Colonic mucosa (tissue), 4 donors: ENCODE results near the gene NTNG1. TPM values are rescaled to one million over a fixed set of nuclear protein-coding genes. Genes with fewer than 3 reads are reported as not detected.

Experiments used
- DNase-seq: peaks from one replicate; pipeline ENCODE4 v3.0.0-alpha.2; 2020
- H3K27ac ChIP-seq: fragments of 200-600 bp; one replicate; pipeline ENCODE4 v1.8.0; 2021
- H3K27me3 ChIP-seq: fragments of 200-600 bp; one replicate; pipeline ENCODE4 v1.8.0; 2021
- H3K36me3 ChIP-seq: fragments of 200-600 bp; one replicate; pipeline ENCODE4 v1.8.0; 2021
- H3K4me1 ChIP-seq: fragments of 200-600 bp; one replicate; pipeline ENCODE4 v1.8.0; 2021; ENCODE audit warnings: mild to moderate bottlenecking
- H3K4me3 ChIP-seq: fragments of 200-600 bp; one replicate; pipeline ENCODE4 v1.8.0; 2021
- H3K9ac ChIP-seq, 2 donors: one replicate each; pipeline ENCODE4 v1.7.0; 2013; ENCODE audit warnings: control low read depth in 2 of 2, low read depth in 2 of 2, low read length in 2 of 2
- H3K9me3 ChIP-seq: fragments of 200-600 bp; one replicate; pipeline ENCODE4 v1.8.0; 2021
- CTCF ChIP-seq: fragments of 200-600 bp; IDR thresholded peaks from one replicate; pipeline ENCODE4 v1.8.0; 2022; ENCODE audit warnings: antibody characterized with exemption, mild to moderate bottlenecking
- intact Hi-C: fragments of 100-400 bp; cut with DNase I; formaldehyde crosslinking; loops from one replicate; pipeline ENCODE4 v1.14.1; 2022
- total RNA-seq, 2 donors: library from RNA; stranded (reverse); fragmentation: NEBNext Ultra II Directional in 1 of 2; extraction: Animal tissue kit (Norgen Biotek cat#: 25700) in 1 of 2; gene quantifications; one replicate each; pipeline ENCODE4 v1.2.1, GENCODE V29; 2021
- donor health status: healthy.
- donor health status: DM: no; HTN: no; CAD: no.
- donor health status: DM: no; HTN: no; CAD: no.

The NTNG1 gene
- total RNA-seq, 2 donors from 2014 or later = 0.30 to 0.88 TPM

DNA sequence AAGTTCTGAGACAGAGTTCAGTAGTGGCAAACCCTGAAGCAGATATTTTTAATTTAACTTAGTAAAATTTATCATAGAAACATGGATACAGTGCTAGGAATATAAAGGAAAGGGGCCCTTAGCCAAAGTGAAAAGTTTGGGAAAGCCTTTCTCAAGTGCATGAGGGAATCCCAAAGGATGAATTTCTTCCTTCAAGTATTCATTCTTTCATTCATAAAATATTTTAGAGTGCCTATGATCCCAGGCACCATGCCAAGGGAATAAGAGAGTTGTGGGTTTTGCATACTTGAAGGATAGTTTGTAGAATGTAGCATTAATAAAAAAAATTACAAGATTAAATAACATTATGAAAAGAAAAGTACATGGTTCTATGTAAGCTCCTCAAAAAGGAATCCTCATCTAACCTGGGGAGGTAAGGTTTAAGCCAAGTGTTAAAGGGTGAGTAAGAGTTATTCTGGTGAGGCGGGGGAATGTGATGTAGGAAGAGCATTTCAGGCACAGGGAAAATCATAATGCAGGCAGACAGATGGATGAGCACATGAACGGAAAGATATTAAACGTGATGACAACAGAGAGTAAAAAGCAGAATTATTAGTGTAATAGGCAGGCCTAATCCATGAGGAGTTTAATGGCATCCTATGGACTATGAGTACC, 40.4 kb upstream of the NTNG1 start:
- Histone ChIP-seq H3K4me1 (no peaks in the 10 kb centered on the region), H3K27me3 (no peaks in the 10 kb centered on the region), H3K4me3 (no peak overlapping the region), H3K27ac (no peak overlapping the region), H3K9ac (no peak overlapping the region), H3K9me3 (no peaks in the 10 kb centered on the region), H3K36me3 (no peaks in the 10 kb centered on the region)
- no peak for TF ChIP-seq CTCF
- DNase-seq = no peak
- intact Hi-C loops = no loop called here

DNA sequence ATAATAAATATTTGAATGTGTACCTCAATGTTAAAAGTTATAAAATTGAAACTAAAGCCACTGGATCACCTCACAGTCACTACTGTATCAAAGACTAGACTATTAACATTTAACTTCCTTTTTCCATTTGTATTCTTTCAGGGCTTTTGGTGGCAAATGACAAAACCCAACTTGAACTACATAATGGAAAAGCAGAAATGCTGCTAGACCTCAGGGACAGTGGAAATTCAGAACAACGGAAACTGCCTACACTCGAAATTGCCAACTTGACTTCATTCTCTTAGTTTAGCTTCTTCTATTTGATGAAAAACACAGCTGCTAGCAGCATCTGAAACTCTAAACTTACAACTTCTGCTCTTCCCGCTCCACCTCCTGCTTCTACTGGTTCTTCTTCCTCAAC, 34.9 kb upstream of the NTNG1 start:
- Histone ChIP-seq H3K4me3 (no peak overlapping the region), H3K27ac (no peak overlapping the region), H3K9ac (no peak overlapping the region), H3K36me3 (no peaks in the 10 kb centered on the region), H3K4me1 (no peaks in the 10 kb centered on the region), H3K9me3 (no peaks in the 10 kb centered on the region), H3K27me3 (no peaks in the 10 kb centered on the region)
- DNase-seq = no peak
- TF ChIP-seq CTCF = no peak
- intact Hi-C loops = no loop called here

GRCh38 chr1:107110326-107110725, 30.5 kb upstream of the NTNG1 start:
- no peak for TF ChIP-seq CTCF
- Histone ChIP-seq H3K27ac (no peak overlapping the region), H3K4me3 (no peak overlapping the region), H3K4me1 (no peaks in the 10 kb centered on the region), H3K36me3 (no peaks in the 10 kb centered on the region), H3K9ac (no peak overlapping the region), H3K9me3 (no peaks in the 10 kb centered on the region), H3K27me3 (no peaks in the 10 kb centered on the region)
- DNase-seq = no peak
- intact Hi-C loops = no loop called here

DNA sequence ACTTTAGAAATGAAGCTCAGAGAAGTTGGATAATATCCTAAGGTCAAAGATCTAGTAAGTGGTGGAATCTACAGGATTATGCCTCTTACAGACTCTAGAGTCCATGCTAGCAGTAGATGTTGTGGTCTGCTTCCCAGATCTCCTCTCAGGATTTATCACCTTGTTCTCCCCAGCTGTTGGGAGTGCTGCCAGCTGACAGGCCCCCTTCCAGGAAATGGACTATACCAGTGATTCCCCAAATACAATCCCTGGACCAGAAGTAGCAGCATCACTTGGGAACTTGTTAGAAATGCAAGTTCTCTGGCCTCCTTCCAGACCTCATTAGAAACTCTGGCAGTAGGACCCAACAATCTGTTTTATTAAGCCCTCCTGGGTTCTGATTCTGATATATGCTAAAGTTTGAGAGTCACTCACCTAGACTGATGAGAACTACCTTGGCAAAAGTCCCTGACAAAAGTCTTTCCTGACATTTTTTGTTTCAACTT, 24.5 kb upstream of the NTNG1 start:
- Histone ChIP-seq H3K4me3 (no peak overlapping the region), H3K27me3 (no peaks in the 10 kb centered on the region), H3K27ac (no peak overlapping the region), H3K36me3 (no peaks in the 10 kb centered on the region), H3K9ac (no peak overlapping the region), H3K4me1 (no peaks in the 10 kb centered on the region), H3K9me3 (no peaks in the 10 kb centered on the region)
- no peak for DNase-seq
- intact Hi-C loops = no loop called here
- TF ChIP-seq CTCF = no peak

- no peaks in the 10 kb centered on the region for H3K4me1 ChIP-seq
- no peaks in the 10 kb centered on the region for H3K36me3 ChIP-seq
- no peak for DNase-seq
- TF ChIP-seq CTCF = no peak
- H3K9ac ChIP-seq = no peak overlapping the region
- no peaks in the 10 kb centered on the region for H3K27me3 ChIP-seq
- H3K27ac ChIP-seq = no peak overlapping the region
- no peak overlapping the region for H3K4me3 ChIP-seq
- H3K9me3 ChIP-seq = no peaks in the 10 kb centered on the region
- intact Hi-C loops = no loop called here
Observed at GRCh38 chr1:107122225-107122624, 18.6 kb upstream of the NTNG1 start.
